HG03460 (cell line): ENCODE results near the gene CETN1.
A peak's percentile ranks its signal among the peaks of the same experiment; 100 is the strongest.

Source experiments
- ATAC-seq: cut with Tn5 transposase; IDR thresholded peaks from one replicate; pipeline ENCODE4 v1.9.1; 2021; ENCODE audit not compliant: unreplicated experiment

The CETN1 gene

GRCh38 chr18:580154-580553 is at the start of gene CETN1:
Gene CETN1, plus strand, starts transcription at chr18:580380. Its CDS starts 29 bp downstream, at chr18:580409.
- ATAC-seq, result no peak

GRCh38 chr18:532018-532417 is 48.2 kb upstream of the CETN1 start:
- ATAC-seq, result no peak

- no peak for ATAC-seq
Measured at GRCh38 chr18:532632-533031, 47.5 kb upstream of the CETN1 start.

GRCh38 chr18:533995-534601 is 46.1 kb upstream of the CETN1 start:
- ATAC-seq, result no peak

GRCh38 chr18:543447-544078 is 36.6 kb upstream of the CETN1 start:
- no peak for ATAC-seq

GRCh38 chr18:549967-550366 is 30.2 kb upstream of the CETN1 start:
- ATAC-seq, result no peak

GRCh38 chr18:551404-552061 is 28.6 kb upstream of the CETN1 start:
- peak; percentile 84 for ATAC-seq

GRCh38 chr18:555705-556457 is 24.3 kb upstream of the CETN1 start:
- no peak for ATAC-seq

- ATAC-seq, result no peak
Measured at GRCh38 chr18:564708-565561, 15.2 kb upstream of the CETN1 start.

GRCh38 chr18:565562-566061 is 14.6 kb upstream of the CETN1 start:
- ATAC-seq, result no peak

GRCh38 chr18:567122-567521 is 13.1 kb upstream of the CETN1 start:
- ATAC-seq, result no peak

GRCh38 chr18:568731-569130 is 11.4 kb upstream of the CETN1 start:
- ATAC-seq, result no peak

- no peak for ATAC-seq
Measured at GRCh38 chr18:570256-570655, 9.9 kb upstream of the CETN1 start.

- ATAC-seq, result no peak
Measured at GRCh38 chr18:570697-571096, 9.5 kb upstream of the CETN1 start.

GRCh38 chr18:572091-572830 is 7.9 kb upstream of the CETN1 start:
- no peak for ATAC-seq

- ATAC-seq, result no peak
Measured at GRCh38 chr18:572831-573289, 7.3 kb upstream of the CETN1 start.

- ATAC-seq, result no peak
Measured at GRCh38 chr18:573385-573784, 6.8 kb upstream of the CETN1 start.

- no peak for ATAC-seq
Measured at GRCh38 chr18:574149-574860, 5.9 kb upstream of the CETN1 start.
